ENCODE data around the gene CCND3. TPM values are rescaled to one million over a fixed set of nuclear protein-coding genes. Genes with fewer than 3 reads are reported as not detected.

Gene CCND3
- total and polyA plus RNA-seq, 2 of the 8 experiments (the other 6 are each of a cell fraction or from before 2014, with no cell fraction given): 30.6 to 32.9 TPM

GRCh38 chr6:41895300-41896233 is 46.0 kb downstream of the CCND3 start, which contains the start of gene USP49 (continued):
- TF ChIP-seq TAF1 (IDR thresholded peaks at IDR 0.05; ENCODE audit: low read depth, low read length): peak; percentile 58; the same call in 1 of the 2 replicates
- TF ChIP-seq NRF1 (IDR thresholded peaks at IDR 0.05; ENCODE audit: low read depth, low read length): no peak

Measured in H1 (cell line).